ENCODE measurements around the gene YPEL2.

DNA sequence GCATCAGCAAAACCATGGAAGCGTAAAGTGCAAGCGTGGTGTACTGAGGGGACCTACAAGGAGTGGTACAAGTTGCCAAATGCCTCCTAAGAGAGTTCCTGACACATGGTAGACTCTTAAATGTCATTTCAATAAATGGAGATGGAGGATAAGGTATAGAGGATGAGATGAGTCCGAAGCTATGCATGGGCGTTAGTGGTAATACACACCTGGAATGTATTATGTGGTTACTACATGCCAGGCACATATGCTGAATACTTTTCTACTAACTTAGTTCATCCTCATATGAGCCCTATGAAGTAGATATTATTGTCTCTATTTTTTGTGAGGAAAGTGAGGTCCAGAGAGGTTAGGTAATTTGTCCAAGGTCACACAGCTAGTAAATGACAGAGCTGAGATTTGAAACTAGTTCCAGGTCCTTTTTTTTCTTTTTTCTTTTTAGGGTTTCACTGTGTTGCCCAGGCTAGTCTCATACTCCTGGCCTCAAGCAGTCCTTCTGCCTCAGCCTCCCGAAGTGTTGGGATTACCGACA lies 15.5 kb downstream of the YPEL2 start:
- TF ChIP-seq MTF1 (CRISPR knock-in tag; IDR thresholded peaks at IDR 0.05) (no peak), TCF7L2 (IDR thresholded peaks at IDR 0.05; ENCODE audit: low read depth, low read length) (no peak), MAZ (IDR thresholded peaks at IDR 0.05; ENCODE audit: borderline replicate concordance, low read depth, low read length) (no peak), MAZ (CRISPR knock-in tag; IDR thresholded peaks at IDR 0.05; ENCODE audit: low read depth) (no peak), ZNF460 (CRISPR knock-in tag; IDR thresholded peaks at IDR 0.05; ENCODE audit: borderline replicate concordance) (no peak), TAF1 (CRISPR knock-in tag; IDR thresholded peaks at IDR 0.05) (no peak), HDAC6 (IDR thresholded peaks at IDR 0.05; ENCODE audit: low read depth, low read length) (no peak), POLR2AphosphoS5 (IDR thresholded peaks at IDR 0.05; ENCODE audit: low read depth, low read length) (no peak), POLR2A (IDR thresholded peaks at IDR 0.05; ENCODE audit: insufficient read depth in 1 of 2, low read depth in 2 of 2, low read length in 2 of 2) (no peak)
